NCI-H1092 (cell line): Measurements from ENCODE around the gene WDR59.
"Not testable (repeated sequence)": the region's sequence is repeated elsewhere in the genome, so short reads cannot be mapped to it uniquely, and the experiment has no call there.

Source experiments
- DNase-seq: peaks from one replicate; lab custom pipeline; 2025; lab: John Stamatoyannopoulos, UW

The WDR59 gene

GRCh38 chr16:74850027-74850426 is 134.9 kb downstream of the WDR59 start:
- DNase-seq: no peak

- no peak for DNase-seq
Measured at GRCh38 chr16:74847202-74847601, 137.7 kb downstream of the WDR59 start.

- no peak for DNase-seq
Measured at GRCh38 chr16:74846714-74847113, 138.2 kb downstream of the WDR59 start.

- DNase-seq: no peak
Measured at GRCh38 chr16:74844041-74844980, 140.6 kb downstream of the WDR59 start.

- not testable (repeated sequence) for DNase-seq
Measured at GRCh38 chr16:74843381-74844035, 141.4 kb downstream of the WDR59 start.

GRCh38 chr16:74842413-74842812 is 142.5 kb downstream of the WDR59 start:
- DNase-seq: no peak

GRCh38 chr16:74841904-74842303 is 143.0 kb downstream of the WDR59 start:
- DNase-seq: no peak

- no peak for DNase-seq
Measured at GRCh38 chr16:74841469-74841868, 143.5 kb downstream of the WDR59 start.

GRCh38 chr16:74837056-74837455 is 147.9 kb downstream of the WDR59 start:
- no peak for DNase-seq

- DNase-seq: no peak
Measured at GRCh38 chr16:74836111-74836671, 148.7 kb downstream of the WDR59 start.

GRCh38 chr16:74832228-74832627 is 152.7 kb downstream of the WDR59 start:
- DNase-seq: no peak

- no peak for DNase-seq
Measured at GRCh38 chr16:74831467-74831866, 153.5 kb downstream of the WDR59 start.

GRCh38 chr16:74830648-74831047 is 154.3 kb downstream of the WDR59 start:
- DNase-seq: no peak

GRCh38 chr16:74829637-74830036 is 155.3 kb downstream of the WDR59 start:
- no peak for DNase-seq

GRCh38 chr16:74825941-74826340 is 159.0 kb downstream of the WDR59 start:
- no peak for DNase-seq

- DNase-seq: no peak
Measured at GRCh38 chr16:74825016-74825415, 159.9 kb downstream of the WDR59 start.
